ENCODE data around the gene ZNF143. TPM values are rescaled to one million over a fixed set of nuclear protein-coding genes. Genes with fewer than 3 reads are reported as not detected.

Gene ZNF143
- total RNA-seq, 1 experiment from 2014 or later = 29.2 TPM

DNA sequence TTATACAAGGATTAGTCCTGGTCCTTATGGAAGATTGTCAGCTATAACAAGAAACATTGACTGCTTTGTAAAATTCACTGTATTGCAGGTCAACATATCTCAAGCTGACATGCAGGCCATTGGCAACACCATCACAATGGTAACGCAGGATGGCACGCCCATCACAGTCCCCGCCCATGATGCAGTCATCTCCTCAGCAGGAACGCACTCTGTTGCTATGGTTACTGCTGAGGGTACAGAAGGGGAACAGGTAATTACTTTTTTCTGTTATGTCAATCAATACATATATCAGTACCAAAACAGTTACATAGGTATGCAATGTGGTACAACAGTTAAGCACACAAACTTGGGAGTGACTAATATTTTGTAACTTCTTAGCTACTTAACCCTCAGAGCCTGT lies 55.3 kb downstream of the ZNF143 start:
- no peak overlapping the region for H4K5ac ChIP-seq (ENCODE audit: insufficient read length, low read depth, low read length)
- no peak overlapping the region for H2AFZ ChIP-seq (ENCODE audit: low read length)
- no peak overlapping the region for H3K56ac ChIP-seq (ENCODE audit: insufficient read length, low read depth, low read length)
- H2AK5ac ChIP-seq (ENCODE audit: insufficient read length, low read length) = no peak overlapping the region
- DNase-seq = peak; percentile 70
- TF ChIP-seq, protein P1, sequence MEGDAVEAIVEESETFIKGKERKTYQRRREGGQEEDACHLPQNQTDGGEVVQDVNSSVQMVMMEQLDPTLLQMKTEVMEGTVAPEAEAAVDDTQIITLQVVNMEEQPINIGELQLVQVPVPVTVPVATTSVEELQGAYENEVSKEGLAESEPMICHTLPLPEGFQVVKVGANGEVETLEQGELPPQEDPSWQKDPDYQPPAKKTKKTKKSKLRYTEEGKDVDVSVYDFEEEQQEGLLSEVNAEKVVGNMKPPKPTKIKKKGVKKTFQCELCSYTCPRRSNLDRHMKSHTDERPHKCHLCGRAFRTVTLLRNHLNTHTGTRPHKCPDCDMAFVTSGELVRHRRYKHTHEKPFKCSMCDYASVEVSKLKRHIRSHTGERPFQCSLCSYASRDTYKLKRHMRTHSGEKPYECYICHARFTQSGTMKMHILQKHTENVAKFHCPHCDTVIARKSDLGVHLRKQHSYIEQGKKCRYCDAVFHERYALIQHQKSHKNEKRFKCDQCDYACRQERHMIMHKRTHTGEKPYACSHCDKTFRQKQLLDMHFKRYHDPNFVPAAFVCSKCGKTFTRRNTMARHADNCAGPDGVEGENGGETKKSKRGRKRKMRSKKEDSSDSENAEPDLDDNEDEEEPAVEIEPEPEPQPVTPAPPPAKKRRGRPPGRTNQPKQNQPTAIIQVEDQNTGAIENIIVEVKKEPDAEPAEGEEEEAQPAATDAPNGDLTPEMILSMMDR (conservative IDR thresholded peaks at IDR 0.05) = no peak
- no peak overlapping the region for H2BK120ac ChIP-seq (ENCODE audit: low read depth, low read length, poor library complexity, severe bottlenecking)
- H3K18ac ChIP-seq (ENCODE audit: insufficient read length, low read depth, low read length) = no peak overlapping the region
- H3K14ac ChIP-seq (ENCODE audit: insufficient read depth, low read length) = no peak overlapping the region
- H3K9ac ChIP-seq (ENCODE audit: extremely low read depth, insufficient read length, low read length) = no peak overlapping the region
- H3K27ac ChIP-seq (ENCODE audit: insufficient read length, low read depth, low read length) = no peak overlapping the region
- H3K9me3 Mint-ChIP-seq = peaks cover 4 to 8% of the 10 kb centered on the region in 2 experiments; a peak in 4 of 5 replicates
- WGBS (ENCODE audit: extremely low coverage, insufficient read length, low lambda C conversion rate) = no CpG with 5 or more reads among the region's 4 CpGs
- no peaks in the 10 kb centered on the region for H3K27me3 ChIP-seq (ENCODE audit: insufficient read depth, low read length)
- peaks cover 15 to 20% of the 10 kb centered on the region in 2 experiments for H3K4me1 Mint-ChIP-seq
- no peak overlapping the region for H3T11ph ChIP-seq (ENCODE audit: low read length)
- no peaks in the 10 kb centered on the region for H3K79me1 ChIP-seq (ENCODE audit: insufficient read depth, low read depth, low read length, poor library complexity, severe bottlenecking)
- no peak overlapping the region for H2BK15ac ChIP-seq (ENCODE audit: low read depth, low read length)
- H3K27me3 Mint-ChIP-seq (ENCODE audit: low read depth) = no peaks in the 10 kb centered on the region
- 0 out of 2 replicates have a peak, but pooled peaks cover 2% of the 10 kb centered on the region for H3K4me1 ChIP-seq (ENCODE audit: insufficient read depth, low read length)
- H4K20me1 ChIP-seq (ENCODE audit: control insufficient read depth, insufficient read depth, insufficient read length) = no peaks in the 10 kb centered on the region
- no peak overlapping the region for H3K4me2 ChIP-seq (ENCODE audit: insufficient read depth, insufficient read length, low read length)
- H4K91ac ChIP-seq (ENCODE audit: insufficient read length, low read depth, low read length) = no peak overlapping the region
- H2BK20ac ChIP-seq (ENCODE audit: low read depth, low read length, poor library complexity, severe bottlenecking) = no peak overlapping the region
- H2BK5ac ChIP-seq (ENCODE audit: insufficient read length, low read length) = no peak overlapping the region
- H3K79me2 ChIP-seq (ENCODE audit: insufficient read depth, low read length) = no peaks in the 10 kb centered on the region
- no peak overlapping the region for H2BK12ac ChIP-seq (ENCODE audit: insufficient read length, low read depth, low read length)
- H3K4ac ChIP-seq (ENCODE audit: low read depth, low read length) = no peak overlapping the region
- no peak overlapping the region for H3K4me3 Mint-ChIP-seq
- H3K9me3 ChIP-seq (ENCODE audit: control insufficient read depth, low read depth, low read length) = no peaks in the 10 kb centered on the region
- H3K27ac Mint-ChIP-seq = no peak overlapping the region
- peaks cover 45 to 61% (median 55%) of the 10 kb centered on the region in 3 experiments for H3K36me3 Mint-ChIP-seq (ENCODE audit: insufficient read depth in 1 of 3, low read depth in 3 of 3)
- H4K8ac ChIP-seq (replicated peaks; ENCODE audit: insufficient read length, low read depth, low read length) = no peak overlapping the region
- H3K23ac ChIP-seq (ENCODE audit: insufficient read length, low read depth, low read length) = no peak overlapping the region
- H3K23me2 ChIP-seq (ENCODE audit: insufficient read length, low read depth, low read length, poor library complexity, severe bottlenecking) = no peaks in the 10 kb centered on the region

Data from H9 (cell line).